Chondrocyte (in vitro differentiated cells): ENCODE measurements around the gene RERE. TPM values are rescaled to one million over a fixed set of nuclear protein-coding genes. Genes with fewer than 3 reads are reported as not detected.

Experiments used
- DNase-seq: peaks from one replicate; pipeline ENCODE4 v3.0.0; 2021; ENCODE audit warnings: mixed read lengths, low spot score
- H3K27ac Mint-ChIP-seq: one replicate; pipeline ENCODE4 v1.8.0; 2021; ENCODE audit warnings: mild to moderate bottlenecking, moderate library complexity, mixed read lengths; ENCODE audit not compliant: unreplicated experiment
- H3K27me3 Mint-ChIP-seq: 2 replicates; pipeline ENCODE4 v1.8.0; 2021; ENCODE audit warnings: low read depth, mixed read lengths
- H3K36me3 Mint-ChIP-seq: 2 replicates; pipeline ENCODE4 v1.8.0; 2021; ENCODE audit warnings: low read depth, mixed read lengths
- H3K4me1 Mint-ChIP-seq: 2 replicates; pipeline ENCODE4 v1.8.0; 2021; ENCODE audit warnings: low read depth, mild to moderate bottlenecking, mixed read lengths
- H3K4me3 Mint-ChIP-seq: one replicate; pipeline ENCODE4 v1.8.0; 2021; ENCODE audit warnings: mild to moderate bottlenecking, moderate library complexity, mixed read lengths; ENCODE audit not compliant: unreplicated experiment
- H3K9me3 Mint-ChIP-seq: 2 replicates; pipeline ENCODE4 v1.8.0; 2021; ENCODE audit warnings: low read depth, mixed read lengths
- CTCF ChIP-seq: fragments of 200-600 bp; sonication (generic); IDR thresholded peaks from 2 replicates; pipeline ENCODE4 v1.5.0; 2021; ENCODE audit warnings: antibody characterized with exemption, mild to moderate bottlenecking, moderate library complexity
- long read RNA-seq: library from polyadenylated mRNA; stranded (forward); transcript quantifications from one replicate; pipeline ENCODE4 v2.0.0, GENCODE V29; 2021
- total RNA-seq: library from RNA; stranded (reverse); gene quantifications from 3 replicates; pipeline ENCODE4 v1.2.1, GENCODE V29; 2021

RERE gene
- 64.9 to 83.8 TPM (median 65.8 TPM) in 3 replicates for total RNA-seq
- long read RNA-seq, partial matches to known transcripts = 14 of 20 reads
- long read RNA-seq, other reads (novel, unspliced or antisense) = 6 of 20 reads

- peak within 1 kb of the TSS; percentile 97 for H3K27ac Mint-ChIP-seq
- peak; percentile 37 for TF ChIP-seq CTCF
- no peaks in the 10 kb centered on the region for H3K36me3 Mint-ChIP-seq
- no peaks in the 10 kb centered on the region for H3K27me3 Mint-ChIP-seq
- H3K4me1 Mint-ChIP-seq = peaks cover 62% of the 10 kb centered on the region
- H3K4me3 Mint-ChIP-seq = peak within 1 kb of the TSS; percentile 93
- peak; percentile 96 for DNase-seq
- H3K9me3 Mint-ChIP-seq = no peaks in the 10 kb centered on the region
Observed at GRCh38 chr1:8817412-8818324, at the start of gene RERE. Gene RERE, minus strand, starts transcription at chr1:8817640.

GRCh38 chr1:8866792-8867415 is 49.5 kb upstream of the RERE start:
- Mint-ChIP-seq H3K36me3 (peaks cover 63% of the 10 kb centered on the region), H3K9me3 (no peaks in the 10 kb centered on the region), H3K27me3 (no peaks in the 10 kb centered on the region), H3K4me3 (no peak overlapping the region), H3K4me1 (peaks cover 48% of the 10 kb centered on the region), H3K27ac (peak overlapping the region; percentile 59)
- TF ChIP-seq CTCF = no peak
- no peak for DNase-seq

- no peak for DNase-seq
- H3K27ac Mint-ChIP-seq = peak overlapping the region; percentile 59
- TF ChIP-seq CTCF = no peak
- no peak overlapping the region for H3K4me3 Mint-ChIP-seq
- no peaks in the 10 kb centered on the region for H3K27me3 Mint-ChIP-seq
- no peaks in the 10 kb centered on the region for H3K9me3 Mint-ChIP-seq
- H3K4me1 Mint-ChIP-seq = peaks cover 42% of the 10 kb centered on the region
- peaks cover 64% of the 10 kb centered on the region for H3K36me3 Mint-ChIP-seq
Observed at GRCh38 chr1:8866173-8866791, 48.8 kb upstream of the RERE start.

- H3K27me3 Mint-ChIP-seq = no peaks in the 10 kb centered on the region
- no peaks in the 10 kb centered on the region for H3K9me3 Mint-ChIP-seq
- H3K4me1 Mint-ChIP-seq = peaks cover 38% of the 10 kb centered on the region
- DNase-seq = no peak
- no peak overlapping the region for H3K27ac Mint-ChIP-seq
- H3K4me3 Mint-ChIP-seq = no peak overlapping the region
- peaks cover 61% of the 10 kb centered on the region for H3K36me3 Mint-ChIP-seq
- no peak for TF ChIP-seq CTCF
Observed at GRCh38 chr1:8864713-8865344, 47.4 kb upstream of the RERE start.
